SK-N-SH (cell line): ENCODE measurements around the gene TFRC. TPM values are rescaled to one million over a fixed set of nuclear protein-coding genes. Genes with fewer than 3 reads are reported as not detected.
"Not testable (repeated sequence)": the region's sequence is repeated elsewhere in the genome, so short reads cannot be mapped to it uniquely, and the experiment has no call there.

ENCODE experiments used
- CTCF ChIA-PET: fragments of 300-600, 350-600 bp; formaldehyde crosslinking; extraction: SDS; loops from one replicate; lab custom pipeline; 2021; lab: Yijun Ruan, JAX
- POLR2A ChIA-PET: fragments of 350-600 bp; sonication (Branson Sonifier 250); formaldehyde crosslinking; extraction: SDS; loops from one replicate; lab custom pipeline; 2020; ENCODE audit warnings: antibody characterized with exemption, inconsistent platforms; lab: Yijun Ruan, JAX
- DNase-seq: peaks from one replicate; pipeline ENCODE4 v3.0.0; 2012
- H2AFZ ChIP-seq: fragments of 200-600 bp; sonication (generic); 2 replicates; pipeline ENCODE4 v1.8.1; 2016; ENCODE audit warnings: antibody characterized with exemption, mild to moderate bottlenecking, low read depth
- H3F3A ChIP-seq: fragments of 200-600 bp; sonication (generic); replicated peaks from 2 replicates; pipeline ENCODE3; 2016; ENCODE audit warnings: antibody characterized with exemption, mild to moderate bottlenecking; ENCODE audit not compliant: insufficient read depth
- H3K27ac ChIP-seq, 2 experiments: fragments of 200-500 bp in 1 of 2; fragments of 200-600 bp in 1 of 2; sonication (Bioruptor generic) in 1 of 2; sonication (generic), shearing (Covaris generic) in 1 of 2; 2 replicates each; pipeline versions ENCODE4 v1.5.1 to v1.6.1; 2014 to 2016; ENCODE audit warnings: low read depth in 2 of 2, inconsistent platforms in 1 of 2, low read length in 1 of 2, mild to moderate bottlenecking in 1 of 2, mixed read lengths in 1 of 2
- H3K27me3 ChIP-seq: fragments of 200-600 bp; sonication (generic), shearing (Covaris generic); 2 replicates; pipeline ENCODE4 v1.6.1; 2016; ENCODE audit warnings: mixed run types; ENCODE audit not compliant: insufficient read depth
- H3K36me3 ChIP-seq, 2 experiments: fragments of 200-500 bp in 1 of 2; fragments of 200-600 bp in 1 of 2; sonication (Bioruptor generic) in 1 of 2; sonication (generic) in 1 of 2; replicated peaks in 1 of 2; 2 replicates each; pipeline versions ENCODE3 to v1.5.1; 2014 to 2016; ENCODE audit warnings: low read length in 1 of 2, mild to moderate bottlenecking in 1 of 2; ENCODE audit not compliant: insufficient read depth in 2 of 2, control insufficient read depth in 1 of 2
- H3K4me1 ChIP-seq, 2 experiments: fragments of 200-500 bp in 1 of 2; fragments of 200-600 bp in 1 of 2; sonication (Bioruptor generic) in 1 of 2; sonication (generic), shearing (Covaris generic) in 1 of 2; 2 replicates each; pipeline versions ENCODE4 v1.5.1 to v1.6.1; 2014 to 2016; ENCODE audit warnings: low read depth in 1 of 2, low read length in 1 of 2, mixed run types in 1 of 2; ENCODE audit not compliant: insufficient read depth in 2 of 2, control insufficient read depth in 1 of 2
- H3K4me2 ChIP-seq: fragments of 200-600 bp; sonication (generic), shearing (Covaris generic); 2 replicates; pipeline ENCODE4 v1.6.1; 2017; ENCODE audit warnings: mixed run types
- H3K4me3 ChIP-seq, 2 experiments: fragments of 200-500 bp in 1 of 2; fragments of 200-600 bp in 1 of 2; sonication (Bioruptor generic) in 1 of 2; sonication (generic), shearing (Covaris generic) in 1 of 2; 2 replicates each; pipeline versions ENCODE4 v1.5.1 to v1.8.1; 2014 to 2016; ENCODE audit warnings: low read depth in 2 of 2, inconsistent platforms in 1 of 2, low read length in 1 of 2, mild to moderate bottlenecking in 1 of 2, mixed read lengths in 1 of 2, moderate library complexity in 1 of 2
- H3K79me2 ChIP-seq: fragments of 200-600 bp; sonication (generic); 2 replicates; pipeline ENCODE4 v1.8.1; 2017; ENCODE audit warnings: mild to moderate bottlenecking; ENCODE audit not compliant: insufficient read depth
- H3K9ac ChIP-seq: fragments of 200-600 bp; sonication (generic); 2 replicates; pipeline ENCODE4 v1.6.1; 2017; ENCODE audit warnings: mixed run types
- H3K9me2 ChIP-seq: fragments of 200-600 bp; sonication (generic); 2 replicates; pipeline ENCODE4 v1.6.1; 2017; ENCODE audit warnings: mixed run types
- H3K9me3 ChIP-seq: fragments of 200-600 bp; sonication (generic); 2 replicates; pipeline ENCODE4 v1.6.1; 2017; ENCODE audit warnings: mixed run types, mild to moderate bottlenecking, moderate library complexity
- H4K20me1 ChIP-seq: fragments of 200-600 bp; sonication (generic); 2 replicates; pipeline ENCODE4 v1.6.1; 2017; ENCODE audit warnings: mild to moderate bottlenecking, mixed run types; ENCODE audit not compliant: insufficient read depth
- EZH2phosphoT487 ChIP-seq: fragments of 200-600 bp; sonication (generic); IDR thresholded peaks from 2 replicates; pipeline ENCODE4 v1.6.1; 2017; ENCODE audit warnings: low read depth, mixed run types, mild to moderate bottlenecking, antibody characterized with exemption, moderate library complexity, borderline replicate concordance
- GABPA ChIP-seq: IDR thresholded peaks from 2 replicates; pipeline ENCODE4 v1.4.0; 2012; ENCODE audit warnings: low read depth, mild to moderate bottlenecking
- MEF2A ChIP-seq: IDR thresholded peaks from 2 replicates; pipeline ENCODE4 v1.4.0; 2012; ENCODE audit warnings: low read depth, borderline replicate concordance
- NFIC ChIP-seq: IDR thresholded peaks from 2 replicates; pipeline ENCODE4 v1.4.0; 2012; ENCODE audit warnings: borderline replicate concordance
- NRF1 ChIP-seq: IDR thresholded peaks from 2 replicates; pipeline ENCODE4 v1.6.1; 2012; ENCODE audit warnings: low read depth, mild to moderate bottlenecking, low read length
- REST ChIP-seq: IDR thresholded peaks from 2 replicates; pipeline ENCODE4 v1.6.1; 2012; ENCODE audit warnings: mild to moderate bottlenecking, low read depth, low read length, moderate library complexity
- RFX5 ChIP-seq: IDR thresholded peaks from 2 replicates; pipeline ENCODE4 v1.6.1; 2012; ENCODE audit warnings: mild to moderate bottlenecking, improper control_type of control experiment, low read length
- RXRA ChIP-seq: IDR thresholded peaks from 2 replicates; pipeline ENCODE4 v1.4.0; 2012; ENCODE audit warnings: low read depth, mild to moderate bottlenecking, borderline replicate concordance
- WGBS: methylation state at CpG from one replicate; pipeline ENCODE4 v1.1.6; 2017; ENCODE audit warnings: low lambda C conversion rate; 5-methylcytosine and 5-hydroxymethylcytosine counted together
- polyA plus RNA-seq, 3 experiments: library from polyadenylated mRNA; depleted of rRNA; stranded (reverse); fragments of >200 nt; gene quantifications; 2 replicates each; pipeline ENCODE4 v1.2.3, GENCODE V29; 2012
- TF ChIP-seq, protein P1 (sequence below): IDR thresholded peaks from 2 replicates; pipeline ENCODE4 v1.4.0; 2012; ENCODE audit warnings: low read depth, borderline replicate concordance

TFRC gene
- polyA plus RNA-seq, 1 of the 3 experiments (the other 2 are of a cell fraction): 35.0 TPM

- H2AFZ ChIP-seq, H3K27ac ChIP-seq, H3K4me1 ChIP-seq, H3K79me2 ChIP-seq, H3K4me3 ChIP-seq, H3K9me3 ChIP-seq, H4K20me1 ChIP-seq, H3K9ac ChIP-seq, H3K9me2 ChIP-seq, H3K27me3 ChIP-seq, H3K4me2 ChIP-seq, H3F3A ChIP-seq, DNase-seq: not testable (repeated sequence)
- CTCF ChIA-PET: interaction anchor here (1.0 to 8.9 kb wide), 2 partner anchors 9 to 126 kb away, joined by 3 to 258 read pairs; no protein-coding TSS in a partner anchor
- POLR2A ChIA-PET: interaction anchor here (0.7 kb wide), 1 partner anchor 9 kb away, joined by 3 read pairs; no protein-coding TSS in a partner anchor
- WGBS: 93% methylated on average over 4 of the region's 4 CpGs
- peaks cover 68 to 77% of the 10 kb centered on the region in 2 experiments for H3K36me3 ChIP-seq
Measured at GRCh38 chr3:196068812-196069211, 13.1 kb downstream of the TFRC start.

- TF ChIP-seq GABPA (no peak), MEF2A (no peak), NFIC (no peak), RFX5 (no peak), RXRA (no peak), EZH2phosphoT487 (no peak), NRF1 (no peak), REST (no peak)
- TF ChIP-seq, protein P1, sequence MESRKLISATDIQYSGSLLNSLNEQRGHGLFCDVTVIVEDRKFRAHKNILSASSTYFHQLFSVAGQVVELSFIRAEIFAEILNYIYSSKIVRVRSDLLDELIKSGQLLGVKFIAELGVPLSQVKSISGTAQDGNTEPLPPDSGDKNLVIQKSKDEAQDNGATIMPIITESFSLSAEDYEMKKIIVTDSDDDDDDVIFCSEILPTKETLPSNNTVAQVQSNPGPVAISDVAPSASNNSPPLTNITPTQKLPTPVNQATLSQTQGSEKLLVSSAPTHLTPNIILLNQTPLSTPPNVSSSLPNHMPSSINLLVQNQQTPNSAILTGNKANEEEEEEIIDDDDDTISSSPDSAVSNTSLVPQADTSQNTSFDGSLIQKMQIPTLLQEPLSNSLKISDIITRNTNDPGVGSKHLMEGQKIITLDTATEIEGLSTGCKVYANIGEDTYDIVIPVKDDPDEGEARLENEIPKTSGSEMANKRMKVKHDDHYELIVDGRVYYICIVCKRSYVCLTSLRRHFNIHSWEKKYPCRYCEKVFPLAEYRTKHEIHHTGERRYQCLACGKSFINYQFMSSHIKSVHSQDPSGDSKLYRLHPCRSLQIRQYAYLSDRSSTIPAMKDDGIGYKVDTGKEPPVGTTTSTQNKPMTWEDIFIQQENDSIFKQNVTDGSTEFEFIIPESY: no peak
- TF ChIP-seq, all 33 proteins: peak for 0
- WGBS: 94% methylated on average over 3 of the region's 3 CpGs
- Histone ChIP-seq H4K20me1 (no peaks in the 10 kb centered on the region), H3K9me3 (no peaks in the 10 kb centered on the region), H3K9me2 (no peaks in the 10 kb centered on the region), H3K4me2 (no peak overlapping the region), H3K27ac (no peak overlapping the region), H3K4me3 (no peak overlapping the region), H3K27me3 (no peaks in the 10 kb centered on the region), H3K36me3 (peaks cover 73 to 86% of the 10 kb centered on the region in 2 experiments), H3K4me1 (no peaks in the 10 kb centered on the region), H3K79me2 (no peaks in the 10 kb centered on the region), H3K9ac (no peak overlapping the region), H2AFZ (no peak overlapping the region), H3F3A (no peaks in the 10 kb centered on the region)
- ChIA-PET CTCF (interaction anchor here (1.1 kb wide), 1 partner anchor 129 kb away, joined by 4 read pairs; no protein-coding TSS in a partner anchor), POLR2A (no interaction called here)
- no peak for DNase-seq
Measured at GRCh38 chr3:196067439-196067838, 14.5 kb downstream of the TFRC start.
